NOMO-1 treated with dmso at 0.1 percent for 144 hours (cell line): ENCODE results near the gene SCT.

Experiments used
- DNase-seq: peaks from one replicate; lab custom pipeline; 2025; ENCODE audit not compliant: unreplicated experiment; lab: John Stamatoyannopoulos, UW

SCT gene

GRCh38 chr11:587978-588380 lies 39.0 kb downstream of the SCT start:
- DNase-seq, result peak; percentile 85

- DNase-seq, result no peak
Measured at GRCh38 chr11:587546-587945, 39.4 kb downstream of the SCT start.

- DNase-seq, result no peak
Measured at GRCh38 chr11:586376-587316, 40.3 kb downstream of the SCT start.

GRCh38 chr11:584287-584686 lies 42.7 kb downstream of the SCT start:
- DNase-seq, result no peak

- no peak for DNase-seq
Measured at GRCh38 chr11:581752-582151, 45.2 kb downstream of the SCT start.

GRCh38 chr11:581342-581741 lies 45.6 kb downstream of the SCT start:
- DNase-seq, result no peak

- DNase-seq, result no peak
Measured at GRCh38 chr11:579830-580601, 47.0 kb downstream of the SCT start.

GRCh38 chr11:578276-579035 lies 48.5 kb downstream of the SCT start:
- DNase-seq, result no peak

GRCh38 chr11:577611-577894 lies 49.4 kb downstream of the SCT start:
- DNase-seq, result no peak

- DNase-seq, result no peak
Measured at GRCh38 chr11:576811-577610, 50.0 kb downstream of the SCT start.
